Hepatocyte (in vitro differentiated cells): ENCODE results near the gene GIPC3.

Experiments
- EZH2 ChIP-seq: fragments of 200-600 bp; sonication (generic); IDR thresholded peaks from 2 replicates; pipeline ENCODE4 v1.6.1; 2016; ENCODE audit warnings: antibody characterized with exemption, mild to moderate bottlenecking, borderline replicate concordance
- TF ChIP-seq, protein P1 (sequence below): fragments of 200-600 bp; sonication (generic); IDR thresholded peaks from 2 replicates; pipeline ENCODE4 v1.5.1; 2016; ENCODE audit warnings: antibody characterized with exemption, mild to moderate bottlenecking; ENCODE audit not compliant: poor library complexity

- TF ChIP-seq EZH2, result no peak
- TF ChIP-seq, protein P1, sequence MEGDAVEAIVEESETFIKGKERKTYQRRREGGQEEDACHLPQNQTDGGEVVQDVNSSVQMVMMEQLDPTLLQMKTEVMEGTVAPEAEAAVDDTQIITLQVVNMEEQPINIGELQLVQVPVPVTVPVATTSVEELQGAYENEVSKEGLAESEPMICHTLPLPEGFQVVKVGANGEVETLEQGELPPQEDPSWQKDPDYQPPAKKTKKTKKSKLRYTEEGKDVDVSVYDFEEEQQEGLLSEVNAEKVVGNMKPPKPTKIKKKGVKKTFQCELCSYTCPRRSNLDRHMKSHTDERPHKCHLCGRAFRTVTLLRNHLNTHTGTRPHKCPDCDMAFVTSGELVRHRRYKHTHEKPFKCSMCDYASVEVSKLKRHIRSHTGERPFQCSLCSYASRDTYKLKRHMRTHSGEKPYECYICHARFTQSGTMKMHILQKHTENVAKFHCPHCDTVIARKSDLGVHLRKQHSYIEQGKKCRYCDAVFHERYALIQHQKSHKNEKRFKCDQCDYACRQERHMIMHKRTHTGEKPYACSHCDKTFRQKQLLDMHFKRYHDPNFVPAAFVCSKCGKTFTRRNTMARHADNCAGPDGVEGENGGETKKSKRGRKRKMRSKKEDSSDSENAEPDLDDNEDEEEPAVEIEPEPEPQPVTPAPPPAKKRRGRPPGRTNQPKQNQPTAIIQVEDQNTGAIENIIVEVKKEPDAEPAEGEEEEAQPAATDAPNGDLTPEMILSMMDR, result no peak
Observed at GRCh38 chr19:3548606-3549005, 36.7 kb upstream of the GIPC3 start.
